MM.1S (cell line): ENCODE results near the gene HKDC1.

Experiments
- DNase-seq: peaks from one replicate; pipeline ENCODE4 v3.0.0-alpha.2; 2015
- H2AFZ ChIP-seq: fragments of 300-600 bp; sonication (generic); 2 replicates; pipeline ENCODE4 v1.6.0; 2016; ENCODE audit warnings: antibody characterized with exemption, low read length
- H3F3A ChIP-seq: fragments of 300-600 bp; sonication (generic); 2 replicates; pipeline ENCODE4 v1.6.1; 2016; ENCODE audit warnings: mild to moderate bottlenecking, antibody characterized with exemption, low read length, moderate library complexity, mixed read lengths; ENCODE audit not compliant: insufficient read depth
- H3K27ac ChIP-seq: fragments of 300-600 bp; sonication (generic); 2 replicates; pipeline ENCODE4 v1.5.1; 2016; ENCODE audit warnings: mild to moderate bottlenecking, low read length
- H3K27me3 ChIP-seq: fragments of 300-600 bp; sonication (generic); replicated peaks from 2 replicates; pipeline ENCODE4 v1.6.0; 2016; ENCODE audit warnings: low read length; ENCODE audit not compliant: insufficient read depth
- H3K36me3 ChIP-seq: fragments of 300-600 bp; sonication (generic); replicated peaks from 2 replicates; pipeline ENCODE4 v1.6.1; 2016; ENCODE audit warnings: mild to moderate bottlenecking, low read length, mixed read lengths; ENCODE audit not compliant: insufficient read depth
- H3K4me1 ChIP-seq: fragments of 300-600 bp; sonication (generic); 2 replicates; pipeline ENCODE4 v1.6.1; 2016; ENCODE audit warnings: low read length, mixed read lengths
- H3K4me2 ChIP-seq: fragments of 300-600 bp; sonication (generic); 2 replicates; pipeline ENCODE4 v1.6.0; 2016; ENCODE audit warnings: low read depth, low read length
- H3K4me3 ChIP-seq: fragments of 300-600 bp; sonication (generic); 2 replicates; pipeline ENCODE4 v1.5.1; 2016; ENCODE audit warnings: low read length, mixed read lengths
- H3K79me2 ChIP-seq: fragments of 300-600 bp; sonication (generic); 2 replicates; pipeline ENCODE4 v1.6.1; 2016; ENCODE audit warnings: mixed run types, low read length, mixed read lengths
- H3K9ac ChIP-seq: fragments of 300-600 bp; sonication (generic); 2 replicates; pipeline ENCODE4 v1.6.1; 2016; ENCODE audit warnings: low read length, mixed read lengths
- H3K9me2 ChIP-seq: fragments of 300-600 bp; sonication (generic); replicated peaks from 2 replicates; pipeline ENCODE4 v1.6.1; 2016; ENCODE audit warnings: mild to moderate bottlenecking, low read length, mixed read lengths; ENCODE audit not compliant: insufficient read depth
- H3K9me3 ChIP-seq: fragments of 300-600 bp; sonication (generic); replicated peaks from 2 replicates; pipeline ENCODE4 v1.6.1; 2016; ENCODE audit warnings: mild to moderate bottlenecking, low read length, mixed read lengths; ENCODE audit not compliant: insufficient read depth
- H4K20me1 ChIP-seq: fragments of 300-600 bp; sonication (generic); 2 replicates; pipeline ENCODE4 v1.6.1; 2016; ENCODE audit warnings: mild to moderate bottlenecking, low read length, moderate library complexity, mixed read lengths; ENCODE audit not compliant: insufficient read depth
- CTCF ChIP-seq: fragments of 300-600 bp; sonication (generic); IDR thresholded peaks from 2 replicates; pipeline ENCODE4 v1.5.1; 2016; ENCODE audit warnings: antibody characterized with exemption, low read length, mixed read lengths
- EZH2 ChIP-seq: fragments of 300-600 bp; sonication (generic); optimal IDR thresholded peaks from 2 replicates; pipeline ENCODE3; 2017; ENCODE audit warnings: low read depth, mild to moderate bottlenecking, antibody characterized with exemption, low read length, mixed read lengths
- EZH2phosphoT487 ChIP-seq: fragments of 300-600 bp; sonication (generic); IDR thresholded peaks from 2 replicates; pipeline ENCODE4 v1.6.1; 2018; ENCODE audit warnings: antibody characterized with exemption, low read length

HKDC1 gene

GRCh38 chr10:69290993-69291392, 70.9 kb downstream of the HKDC1 start:
- no peaks in the 10 kb centered on the region for H3F3A ChIP-seq
- H3K4me1 ChIP-seq = no peaks in the 10 kb centered on the region
- no peaks in the 10 kb centered on the region for H3K27me3 ChIP-seq
- H3K4me3 ChIP-seq = no peak overlapping the region
- no peak overlapping the region for H3K9ac ChIP-seq
- H3K79me2 ChIP-seq = no peaks in the 10 kb centered on the region
- no peak overlapping the region for H3K27ac ChIP-seq
- H3K4me2 ChIP-seq = no peak overlapping the region
- H2AFZ ChIP-seq = no peak overlapping the region
- no peaks in the 10 kb centered on the region for H4K20me1 ChIP-seq
- no peak for TF ChIP-seq EZH2phosphoT487
- no peak for TF ChIP-seq CTCF
- no peak for TF ChIP-seq EZH2
- H3K9me3 ChIP-seq = no peaks in the 10 kb centered on the region
- DNase-seq = no peak
- H3K9me2 ChIP-seq = no peaks in the 10 kb centered on the region
- H3K36me3 ChIP-seq = no peaks in the 10 kb centered on the region

- Histone ChIP-seq H3K9me2 (no peaks in the 10 kb centered on the region), H3K27ac (no peak overlapping the region)
Observed at GRCh38 chr10:69292459-69292858, 72.3 kb downstream of the HKDC1 start.

GRCh38 chr10:69295027-69295636, 75.0 kb downstream of the HKDC1 start:
- H3K4me1 ChIP-seq = no peaks in the 10 kb centered on the region
- H3K9me3 ChIP-seq = no peaks in the 10 kb centered on the region
- no peaks in the 10 kb centered on the region for H3K27me3 ChIP-seq
- TF ChIP-seq EZH2phosphoT487 (no peak), CTCF (no peak), EZH2 (no peak)
- no peak overlapping the region for H3K9ac ChIP-seq
- no peak overlapping the region for H3K4me2 ChIP-seq
- H3K9me2 ChIP-seq = no peaks in the 10 kb centered on the region
- no peaks in the 10 kb centered on the region for H3K79me2 ChIP-seq
- H3K27ac ChIP-seq = no peak overlapping the region
- H4K20me1 ChIP-seq = no peaks in the 10 kb centered on the region
- no peak for DNase-seq
- H2AFZ ChIP-seq = no peak overlapping the region
- H3K4me3 ChIP-seq = no peak overlapping the region
- no peaks in the 10 kb centered on the region for H3F3A ChIP-seq
- no peaks in the 10 kb centered on the region for H3K36me3 ChIP-seq

More at GRCh38 chr10:69292459-69292858, 72.3 kb downstream of the HKDC1 start:
- Histone ChIP-seq H3K9ac (no peak overlapping the region), H3K79me2 (no peaks in the 10 kb centered on the region), H3K4me2 (no peak overlapping the region), H3K4me1 (no peaks in the 10 kb centered on the region), H3F3A (no peaks in the 10 kb centered on the region), H3K9me3 (no peaks in the 10 kb centered on the region), H3K4me3 (no peak overlapping the region), H3K36me3 (no peaks in the 10 kb centered on the region), H2AFZ (no peak overlapping the region), H3K27me3 (no peaks in the 10 kb centered on the region), H4K20me1 (no peaks in the 10 kb centered on the region)
- DNase-seq = no peak
- TF ChIP-seq CTCF (no peak), EZH2phosphoT487 (no peak), EZH2 (no peak)
